Coronary artery (tissue), 2 donors: Measurements from ENCODE around the gene RPS3A.
A peak's percentile ranks its signal among the peaks of the same experiment; 100 is the strongest.
"Not testable (repeated sequence)": the region's sequence is repeated elsewhere in the genome, so short reads cannot be mapped to it uniquely, and the experiment has no call there.

Experiments
- DNase-seq: peaks from one replicate; pipeline ENCODE4 v3.0.0-alpha.2; 2017; ENCODE audit warnings: low spot score
- H3K27ac ChIP-seq, 2 donors: fragments of 200-600 bp; sonication (generic); one replicate each; pipeline ENCODE4 v1.5.1; 2016 to 2019
- H3K4me3 ChIP-seq: fragments of 200-600 bp; sonication (generic); 2 replicates; pipeline ENCODE4 v1.5.1; 2016; ENCODE audit warnings: mild to moderate bottlenecking, moderate library complexity
- TF ChIP-seq, protein P1 (sequence below): fragments of 200-600 bp; sonication (generic); IDR thresholded peaks from one replicate; pipeline ENCODE4 v1.5.1; 2019; ENCODE audit warnings: antibody characterized with exemption

The RPS3A gene

GRCh38 chr4:151099229-151099975, at the start of gene RPS3A:
RPS3A (plus strand) TSS chr4:151099628; CDS start chr4:151099653, 25 bp downstream.
- peak; percentile 98 for DNase-seq
- TF ChIP-seq, protein P1, sequence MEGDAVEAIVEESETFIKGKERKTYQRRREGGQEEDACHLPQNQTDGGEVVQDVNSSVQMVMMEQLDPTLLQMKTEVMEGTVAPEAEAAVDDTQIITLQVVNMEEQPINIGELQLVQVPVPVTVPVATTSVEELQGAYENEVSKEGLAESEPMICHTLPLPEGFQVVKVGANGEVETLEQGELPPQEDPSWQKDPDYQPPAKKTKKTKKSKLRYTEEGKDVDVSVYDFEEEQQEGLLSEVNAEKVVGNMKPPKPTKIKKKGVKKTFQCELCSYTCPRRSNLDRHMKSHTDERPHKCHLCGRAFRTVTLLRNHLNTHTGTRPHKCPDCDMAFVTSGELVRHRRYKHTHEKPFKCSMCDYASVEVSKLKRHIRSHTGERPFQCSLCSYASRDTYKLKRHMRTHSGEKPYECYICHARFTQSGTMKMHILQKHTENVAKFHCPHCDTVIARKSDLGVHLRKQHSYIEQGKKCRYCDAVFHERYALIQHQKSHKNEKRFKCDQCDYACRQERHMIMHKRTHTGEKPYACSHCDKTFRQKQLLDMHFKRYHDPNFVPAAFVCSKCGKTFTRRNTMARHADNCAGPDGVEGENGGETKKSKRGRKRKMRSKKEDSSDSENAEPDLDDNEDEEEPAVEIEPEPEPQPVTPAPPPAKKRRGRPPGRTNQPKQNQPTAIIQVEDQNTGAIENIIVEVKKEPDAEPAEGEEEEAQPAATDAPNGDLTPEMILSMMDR = no peak
- peak within 1 kb of the TSS; percentile 97 for H3K4me3 ChIP-seq
- H3K27ac ChIP-seq = peak within 1 kb of the TSS; percentile 91 to 95

GRCh38 chr4:151052785-151053184, 46.6 kb upstream of the RPS3A start:
- no peak for DNase-seq
- Histone ChIP-seq H3K27ac (no peak overlapping the region), H3K4me3 (no peak overlapping the region)
- TF ChIP-seq, protein P1 = no peak

DNA sequence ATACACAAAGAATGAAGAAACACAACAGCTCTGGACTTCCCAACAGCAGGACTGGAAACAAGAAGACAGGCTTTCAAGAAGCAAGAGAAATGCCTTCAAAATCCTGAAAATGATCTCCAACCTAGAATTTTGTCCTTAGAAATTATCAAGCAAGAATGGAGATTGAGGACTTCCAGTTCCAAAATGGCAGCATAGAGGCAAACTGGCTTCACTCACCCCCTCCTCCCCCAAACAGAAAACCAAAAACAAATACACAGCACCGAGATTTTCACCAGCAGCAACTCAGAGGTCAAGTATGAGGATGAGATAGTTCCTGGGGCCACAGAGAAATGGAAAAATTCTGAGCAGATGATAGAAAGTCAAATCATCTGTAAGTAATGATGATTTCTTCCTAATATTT, 43.9 kb upstream of the RPS3A start:
- TF ChIP-seq, protein P1 = no peak
- DNase-seq = no peak
- Histone ChIP-seq H3K4me3 (no peak overlapping the region), H3K27ac (no peak overlapping the region)

DNA sequence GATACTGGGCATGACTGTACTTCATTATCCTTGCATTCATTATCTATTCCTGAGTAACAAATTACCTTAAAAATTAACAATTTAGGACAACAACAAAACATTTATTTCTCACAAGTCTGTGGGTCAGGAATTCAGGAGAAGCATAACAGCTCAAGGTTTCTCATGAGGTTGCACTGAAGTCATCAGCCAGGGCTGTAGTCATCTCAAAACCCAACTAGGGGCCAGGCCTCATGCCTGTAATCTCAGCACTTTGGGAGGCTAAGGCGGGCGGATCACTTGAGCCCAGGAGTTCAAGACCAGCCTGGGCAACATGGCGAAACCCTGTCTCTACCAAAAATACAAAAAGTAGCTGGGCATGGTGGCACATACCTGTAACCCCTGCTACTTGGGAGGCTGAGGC, 36.3 kb upstream of the RPS3A start:
- H3K4me3 ChIP-seq, H3K27ac ChIP-seq, DNase-seq: not testable (repeated sequence)

GRCh38 chr4:151067316-151067970, 32.0 kb upstream of the RPS3A start:
- H3K27ac ChIP-seq = no peak overlapping the region
- DNase-seq = no peak
- no peak overlapping the region for H3K4me3 ChIP-seq
- TF ChIP-seq, protein P1 = no peak

GRCh38 chr4:151074416-151074916, 25.0 kb upstream of the RPS3A start:
- no peak for DNase-seq
- no peak overlapping the region for H3K4me3 ChIP-seq
- H3K27ac ChIP-seq = no peak overlapping the region
- TF ChIP-seq, protein P1 = no peak

GRCh38 chr4:151077978-151078377, 21.4 kb upstream of the RPS3A start:
- H3K4me3 ChIP-seq, H3K27ac ChIP-seq: not testable (repeated sequence)

GRCh38 chr4:151087467-151087866, 12.0 kb upstream of the RPS3A start:
- TF ChIP-seq, protein P1 = no peak
- Histone ChIP-seq H3K27ac (no peak overlapping the region), H3K4me3 (no peak overlapping the region)
- DNase-seq = no peak

More at GRCh38 chr4:151077978-151078377, 21.4 kb upstream of the RPS3A start:
- not testable (repeated sequence) for DNase-seq
